GM18526 (cell line): ENCODE data around the gene FKBP6.

Source experiments
- POLR2A ChIP-seq: IDR thresholded peaks from 3 replicates; pipeline ENCODE4 v1.6.1; 2011; ENCODE audit not compliant: insufficient read length; ENCODE audit errors: extremely low read depth

Gene FKBP6

DNA sequence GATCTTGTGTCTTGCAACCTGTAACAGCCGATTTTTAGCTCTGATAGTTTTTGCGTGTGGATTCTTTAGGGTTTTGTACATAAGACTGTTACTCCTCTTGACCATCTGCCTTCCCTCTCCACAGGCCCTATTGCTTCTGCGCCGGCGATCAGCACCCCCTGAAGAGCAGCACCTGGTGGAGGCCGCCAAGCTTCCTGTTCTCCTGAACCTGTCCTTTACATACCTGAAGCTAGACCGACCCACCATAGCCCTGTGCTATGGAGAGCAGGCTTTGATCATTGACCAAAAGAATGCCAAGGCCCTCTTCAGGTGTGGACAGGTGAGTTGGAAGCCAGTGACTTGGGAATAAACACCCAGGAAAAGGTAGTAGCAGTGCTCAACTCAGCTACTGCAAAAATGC lies 12.6 kb downstream of the FKBP6 start:
- no peak for TF ChIP-seq POLR2A

DNA sequence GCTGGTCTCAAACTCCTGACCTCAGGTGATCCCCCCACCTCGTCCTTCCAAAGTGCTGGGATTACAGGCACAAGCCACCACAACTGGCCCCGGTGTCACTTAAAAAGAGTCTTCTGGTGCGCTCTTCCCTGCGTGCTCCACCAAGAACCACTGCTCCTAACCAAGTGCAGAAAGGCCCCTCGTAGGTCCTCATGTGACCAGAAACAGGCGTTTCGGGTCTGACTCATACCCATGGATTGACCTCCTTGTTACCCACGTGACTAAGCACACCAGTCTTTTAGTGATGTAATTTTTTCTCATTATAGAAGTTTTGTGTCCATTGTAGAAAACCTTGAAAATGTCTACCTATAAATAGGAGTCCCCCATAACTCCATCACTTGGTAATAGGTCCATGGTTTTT lies 13.9 kb downstream of the FKBP6 start:
- TF ChIP-seq POLR2A: no peak

DNA sequence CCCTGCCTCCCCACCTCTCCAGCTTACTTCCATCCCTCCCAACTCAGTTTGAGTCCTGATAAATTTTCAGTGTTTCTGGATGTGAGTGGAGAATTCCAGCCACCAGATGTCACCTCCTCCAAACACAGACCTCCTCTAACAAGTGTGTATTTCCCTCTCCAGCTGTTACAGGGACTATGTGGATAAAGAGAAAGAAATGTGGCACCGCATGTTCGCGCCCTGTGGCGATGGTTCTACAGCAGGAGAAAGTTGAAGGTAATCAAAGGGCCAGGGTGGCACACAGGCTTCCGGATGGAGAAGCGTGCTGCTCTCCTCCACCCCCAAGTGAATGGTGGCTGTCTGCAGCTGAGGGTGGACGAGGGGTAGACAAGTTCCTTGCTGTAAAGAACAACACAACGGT lies 14.7 kb downstream of the FKBP6 start:
- TF ChIP-seq POLR2A: no peak

DNA sequence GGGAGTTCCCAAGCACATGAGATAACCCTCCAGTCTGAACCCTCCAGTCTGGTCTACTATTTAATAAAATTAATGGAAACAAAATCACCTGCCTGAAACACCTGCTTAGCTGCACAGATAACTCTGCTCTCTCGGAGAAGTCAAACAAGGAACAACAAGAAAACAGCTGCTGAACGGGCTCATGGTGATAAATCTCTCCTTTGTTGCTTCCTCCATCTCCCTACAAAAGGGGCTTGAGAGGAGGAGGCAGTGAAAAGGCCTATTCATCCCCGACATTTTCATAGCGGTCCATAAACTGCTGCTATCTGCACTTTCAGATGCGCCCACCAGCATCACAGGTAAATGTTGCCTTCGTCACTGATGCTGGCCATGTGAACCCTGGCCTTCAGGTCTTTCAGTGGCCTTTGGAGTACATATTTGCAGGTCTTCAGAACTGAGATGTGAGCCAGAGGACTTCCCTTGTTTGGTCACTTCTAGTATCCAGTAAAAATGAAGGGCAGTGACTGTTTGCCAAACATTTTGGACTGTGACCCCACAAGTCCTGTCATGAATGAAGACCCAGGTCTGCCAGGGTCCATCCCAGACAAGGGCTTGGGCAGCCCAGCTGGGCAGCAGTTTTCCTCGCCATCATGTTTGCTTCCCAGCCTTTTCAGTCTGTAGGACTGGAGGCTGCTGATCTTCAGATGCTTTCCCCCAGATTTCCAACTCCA lies 15.9 kb downstream of the FKBP6 start:
- no peak for TF ChIP-seq POLR2A

DNA sequence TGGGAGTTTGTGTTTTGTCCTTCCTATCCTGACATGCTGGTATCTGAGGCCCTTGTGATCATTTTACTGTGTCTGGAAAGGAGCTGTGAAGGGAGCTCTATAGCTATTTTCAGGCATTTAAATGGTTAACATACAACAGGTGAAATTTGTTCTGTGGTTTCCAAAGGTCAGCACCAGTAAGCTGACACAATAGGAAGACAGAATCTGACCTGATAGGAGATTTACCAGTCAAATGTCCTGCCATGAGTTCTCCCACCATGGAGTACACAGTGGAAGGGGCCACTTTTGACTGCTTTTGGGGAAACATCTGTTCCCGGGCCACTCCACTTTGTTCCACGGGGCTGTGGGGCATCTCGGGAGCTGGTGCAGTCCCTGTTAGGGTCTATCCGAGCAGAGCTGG lies 17.6 kb downstream of the FKBP6 start:
- no peak for TF ChIP-seq POLR2A

DNA sequence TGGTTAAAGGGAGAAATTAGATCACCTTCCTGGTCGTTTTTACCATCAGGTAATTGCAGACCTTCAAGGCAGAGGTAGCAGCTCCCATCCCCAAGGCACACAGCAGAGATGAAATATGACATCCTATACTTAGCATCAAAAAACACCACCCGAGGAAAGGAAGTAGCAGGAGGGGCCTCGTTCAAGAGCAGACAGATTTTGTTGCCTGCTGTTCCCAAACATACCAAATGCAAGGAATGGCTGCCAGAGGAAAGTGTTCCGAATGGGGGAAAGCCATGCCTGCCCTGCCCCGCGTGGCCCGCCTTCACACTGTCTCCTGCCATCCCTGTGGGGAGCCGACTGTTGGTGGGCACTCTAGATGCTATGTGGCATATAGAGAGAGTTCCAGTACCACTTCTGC lies 18.0 kb downstream of the FKBP6 start:
- no peak for TF ChIP-seq POLR2A

DNA sequence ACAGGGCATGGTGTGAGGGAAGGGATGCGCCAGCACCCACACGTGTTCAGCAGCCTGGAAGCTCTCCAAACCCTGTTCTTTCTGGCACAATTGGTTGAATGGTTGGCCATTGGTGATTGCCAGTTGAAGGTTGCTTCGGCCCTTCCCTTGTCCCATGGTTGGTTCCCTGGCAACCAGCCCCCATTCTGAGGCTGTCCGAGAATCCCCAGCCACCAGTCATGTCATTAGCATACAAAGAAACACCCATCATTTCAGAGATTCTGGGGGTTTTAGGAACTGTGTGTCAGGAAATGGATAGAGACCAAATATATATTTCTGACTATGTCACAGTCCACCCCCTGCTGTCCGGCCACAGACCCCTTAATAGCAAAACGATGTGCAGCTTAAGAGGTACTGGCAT lies 21.8 kb downstream of the FKBP6 start:
- TF ChIP-seq POLR2A: no peak

DNA sequence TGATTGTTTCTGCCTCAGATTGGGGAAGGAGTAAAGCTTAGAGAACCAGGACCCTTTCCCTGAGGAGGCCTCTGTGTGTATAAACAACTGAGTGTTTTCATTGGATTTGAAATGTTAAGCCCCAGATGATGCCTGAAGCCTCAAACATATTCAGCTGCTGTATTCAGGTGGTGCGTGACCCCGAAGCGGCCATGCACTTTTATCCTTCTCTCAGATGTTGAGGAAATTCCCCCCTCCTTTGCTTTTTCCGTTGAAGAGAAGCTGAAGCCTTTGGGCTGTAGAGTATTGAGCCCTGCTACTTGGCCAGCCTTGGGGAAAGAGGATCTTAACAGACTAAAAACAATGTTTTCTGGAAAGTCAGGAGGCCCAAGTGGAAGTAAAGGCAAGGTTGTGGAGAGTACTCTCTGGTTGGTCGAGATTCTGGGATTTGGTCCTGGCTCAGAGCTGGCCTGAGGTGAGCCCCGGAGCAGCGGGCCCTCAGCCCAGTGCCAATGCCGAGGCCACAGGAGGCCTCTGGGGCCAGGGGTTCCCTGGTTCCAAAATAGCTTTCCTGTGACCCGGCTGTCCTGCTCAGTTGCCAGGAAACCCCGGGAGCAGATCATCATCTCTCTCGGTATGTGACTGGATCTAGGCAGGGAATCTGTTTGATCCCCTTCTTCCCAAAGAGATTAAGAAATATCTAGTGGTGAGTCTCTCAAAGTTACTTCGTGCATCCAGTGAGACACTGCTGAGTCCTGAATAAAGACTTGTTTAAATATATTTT lies 22.5 kb downstream of the FKBP6 start:
- TF ChIP-seq POLR2A: no peak

DNA sequence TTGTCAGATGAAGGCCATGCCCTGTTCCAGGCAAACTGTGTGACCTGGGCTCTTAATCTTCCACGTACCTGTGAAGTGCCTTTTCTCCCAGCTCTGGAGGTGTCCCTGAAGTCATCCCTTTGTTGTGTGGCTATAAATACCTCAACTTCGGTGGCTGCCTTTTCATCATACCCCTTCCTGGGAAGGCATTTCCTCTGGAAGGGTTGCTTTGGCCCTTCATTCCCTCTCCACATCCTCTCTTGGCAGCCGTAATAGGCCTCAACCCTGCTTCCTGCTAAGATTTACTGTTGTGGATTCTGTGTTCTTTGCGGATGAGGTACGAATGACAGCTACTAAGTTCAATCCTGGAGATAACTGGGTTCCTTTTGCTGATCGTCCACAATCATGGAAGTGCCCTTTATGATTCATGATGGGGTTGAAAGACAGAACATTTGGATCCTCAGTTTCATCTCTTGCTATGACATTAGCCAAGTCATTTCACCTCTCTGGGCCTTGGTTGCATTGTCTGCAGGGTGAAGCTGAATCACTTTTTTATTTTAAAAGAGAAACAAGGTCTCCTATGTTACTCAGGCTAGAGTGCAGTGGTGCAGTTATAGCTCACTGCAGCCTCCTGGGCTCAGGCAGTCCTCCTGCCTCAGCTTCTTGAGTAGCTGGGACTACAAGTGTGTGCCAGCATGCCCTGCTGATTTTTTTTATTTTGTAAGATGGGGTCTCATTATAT lies 23.6 kb downstream of the FKBP6 start:
- TF ChIP-seq POLR2A: no peak

DNA sequence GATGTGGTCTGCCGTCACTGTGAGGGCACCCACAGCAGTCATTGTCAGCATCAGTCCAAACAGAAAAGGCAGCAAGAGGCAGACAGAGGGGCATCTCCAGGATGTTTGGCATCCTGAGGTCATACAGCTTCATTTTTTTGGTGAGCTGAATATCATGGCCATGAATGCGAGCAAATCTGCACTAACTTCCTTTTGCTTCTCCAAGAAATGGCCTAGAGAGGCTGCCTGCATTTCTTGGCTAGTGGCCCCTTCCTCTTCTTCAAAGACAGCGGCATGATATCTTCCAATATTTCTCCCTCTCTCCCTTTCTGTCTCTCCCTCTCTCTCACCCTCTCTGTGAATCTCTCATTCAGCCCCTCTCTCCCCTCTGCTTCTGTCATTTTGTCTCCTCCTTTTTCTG lies 24.8 kb downstream of the FKBP6 start:
- no peak for TF ChIP-seq POLR2A

DNA sequence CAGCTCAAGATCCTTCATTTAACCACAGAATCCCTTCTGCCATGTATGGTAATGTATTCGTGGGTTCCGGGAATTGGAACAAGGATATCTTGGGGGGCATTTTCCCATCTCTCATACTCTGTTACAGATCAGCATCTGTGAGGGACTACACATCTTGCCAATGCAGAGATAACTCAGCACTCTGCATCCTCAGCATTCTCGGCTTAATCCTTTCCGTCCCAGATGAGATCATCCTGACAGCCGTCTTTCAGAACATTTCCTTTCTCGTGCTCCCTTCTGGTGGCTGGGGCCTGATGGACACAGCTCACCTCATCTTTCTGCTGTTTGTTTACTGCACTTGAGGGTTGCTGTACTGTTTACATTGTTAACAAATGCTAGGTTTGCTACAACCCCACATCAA lies 25.3 kb downstream of the FKBP6 start:
- no peak for TF ChIP-seq POLR2A

DNA sequence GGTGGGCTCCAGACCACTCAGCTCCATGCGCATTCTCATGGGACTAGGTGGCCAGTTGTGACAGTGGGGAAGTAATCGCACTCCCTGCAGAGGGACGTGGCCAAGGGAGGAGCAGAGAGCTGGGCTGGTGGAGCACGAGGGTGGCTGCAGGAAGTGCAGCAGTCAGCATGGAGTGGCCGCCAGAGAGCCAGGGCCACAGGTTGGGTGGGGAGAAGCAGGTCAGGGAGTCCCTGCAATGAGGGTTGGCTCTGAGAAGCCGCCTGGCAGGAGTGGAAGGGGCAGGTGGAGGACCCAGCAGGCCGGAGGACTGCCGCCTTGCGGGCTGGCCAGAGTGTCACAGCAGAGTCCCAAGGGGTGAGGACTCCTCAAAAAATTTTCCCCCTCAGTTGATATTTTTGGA lies 26.2 kb downstream of the FKBP6 start:
- no peak for TF ChIP-seq POLR2A

DNA sequence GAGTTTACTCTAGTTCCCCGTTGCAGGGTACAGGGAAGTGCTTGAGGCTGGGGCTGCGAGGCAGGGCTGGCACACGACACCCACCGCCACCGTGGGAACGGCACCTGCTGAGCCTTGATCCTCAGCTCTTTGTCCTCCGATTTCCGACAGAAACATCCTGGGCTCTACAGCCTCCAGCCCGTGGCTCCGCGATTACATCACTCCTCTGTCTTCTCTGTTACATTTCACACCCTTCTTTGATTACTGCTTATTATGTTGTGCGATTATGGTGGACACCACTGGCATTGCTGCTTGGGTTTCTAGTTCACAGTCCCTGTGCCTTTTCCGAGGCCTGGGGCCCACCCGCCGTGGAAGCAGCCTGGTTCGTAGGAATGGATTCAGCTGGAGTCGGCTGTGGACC lies 26.9 kb downstream of the FKBP6 start:
- no peak for TF ChIP-seq POLR2A

DNA sequence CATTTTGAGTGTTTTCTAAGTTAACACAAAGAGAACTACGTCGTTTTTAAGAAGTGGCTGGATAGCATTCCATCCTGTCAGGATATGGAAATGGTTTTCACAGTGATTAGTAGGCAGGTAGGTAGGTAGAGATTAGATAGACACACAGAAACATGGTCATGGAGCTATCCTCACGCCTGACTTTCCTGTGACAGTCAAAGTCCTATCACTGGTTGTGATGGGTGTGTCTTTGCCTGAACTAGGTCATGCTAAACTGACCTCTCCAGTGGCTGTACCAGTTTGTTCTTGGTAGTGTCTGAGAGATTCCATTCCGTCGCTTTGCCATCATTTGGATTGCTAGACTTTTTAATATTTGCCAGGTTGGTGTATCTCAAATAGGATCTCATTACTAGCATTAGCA lies 28.2 kb downstream of the FKBP6 start:
- no peak for TF ChIP-seq POLR2A

DNA sequence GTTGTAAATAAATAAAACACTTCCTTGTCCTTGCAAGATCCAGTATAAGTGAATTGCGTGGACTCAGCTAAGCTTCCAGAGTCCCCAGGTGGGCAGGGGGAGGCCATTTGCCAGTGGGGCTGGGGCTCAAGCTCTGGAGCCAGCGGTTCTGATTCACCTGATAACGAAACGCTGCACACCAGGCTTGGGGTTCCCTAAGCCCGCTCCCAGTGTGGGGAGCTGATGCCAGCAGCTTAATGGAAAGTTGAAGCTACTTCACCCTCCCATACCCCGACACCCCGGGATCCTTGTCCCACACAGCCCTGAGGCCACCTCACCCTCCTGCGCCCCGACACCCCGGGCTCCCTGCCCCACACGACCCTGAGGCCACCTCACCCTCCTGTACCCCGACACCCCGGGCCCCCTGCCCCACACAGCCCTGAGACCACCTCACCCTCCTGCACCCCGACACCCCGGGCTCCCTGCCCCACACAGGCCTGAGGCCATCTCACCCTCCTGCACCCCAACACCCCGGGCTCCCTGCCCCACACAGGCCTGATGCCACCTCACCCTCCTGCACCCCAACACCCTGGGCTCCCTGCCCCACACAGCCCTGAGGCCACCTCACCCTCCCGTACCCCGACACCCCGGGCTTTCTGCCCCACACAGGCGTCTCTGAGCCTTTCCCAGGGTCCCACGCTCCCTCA lies 30.8 kb downstream of the FKBP6 start:
- TF ChIP-seq POLR2A: no peak

DNA sequence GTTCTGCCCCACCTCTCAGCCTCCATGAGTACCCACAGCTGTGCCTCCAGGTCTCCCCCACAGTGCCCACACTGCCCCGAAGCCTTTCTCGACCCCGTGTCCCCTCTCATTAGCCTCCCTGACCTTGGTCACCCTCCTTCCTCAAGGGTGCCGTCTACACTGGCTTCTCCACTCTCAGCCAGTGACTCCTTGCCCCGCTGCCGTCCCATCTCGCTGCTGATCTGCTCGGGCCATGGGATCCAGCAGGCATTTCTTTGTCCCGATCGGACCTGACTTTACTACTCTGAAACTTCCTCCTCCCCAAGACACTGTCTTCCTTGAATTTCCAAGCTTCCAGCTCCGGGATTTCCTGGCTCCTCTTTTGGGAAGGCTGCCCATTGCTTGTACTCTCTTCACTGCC lies 31.3 kb downstream of the FKBP6 start:
- TF ChIP-seq POLR2A: no peak
